Choroid plexus epithelial cell (primary cell): ENCODE measurements around the gene SVOPL.
A peak's percentile ranks its signal among the peaks of the same experiment; 100 is the strongest.

Experiments
- DNase-seq: peaks from one replicate; pipeline ENCODE4 v3.0.0-alpha.2; 2010; ENCODE audit warnings: low read depth
- H3K4me3 ChIP-seq: 2 replicates; pipeline ENCODE4 v1.5.1; 2011; ENCODE audit warnings: low read depth, mild to moderate bottlenecking, control low read depth, low read length, moderate library complexity
- CTCF ChIP-seq: conservative IDR thresholded peaks from 2 replicates; pipeline ENCODE4 v1.5.1; 2011; ENCODE audit warnings: low read depth, mild to moderate bottlenecking, control low read depth, inconsistent platforms, low read length, moderate library complexity

SVOPL gene

GRCh38 chr7:138726288-138726687, 25.1 kb upstream of the SVOPL start:
- peak; percentile 9 for TF ChIP-seq CTCF
- DNase-seq: no peak
- H3K4me3 ChIP-seq: no peak overlapping the region

- H3K4me3 ChIP-seq: no peak overlapping the region
- TF ChIP-seq CTCF: no peak
- no peak for DNase-seq
Observed at GRCh38 chr7:138720286-138720685, 19.1 kb upstream of the SVOPL start.

GRCh38 chr7:138716889-138717288, 15.7 kb upstream of the SVOPL start:
- no peak overlapping the region for H3K4me3 ChIP-seq
- no peak for DNase-seq
- TF ChIP-seq CTCF: no peak

- no peak overlapping the region for H3K4me3 ChIP-seq
- DNase-seq: no peak
- no peak for TF ChIP-seq CTCF
Observed at GRCh38 chr7:138713191-138713590, 12.0 kb upstream of the SVOPL start.

GRCh38 chr7:138712652-138713051, 11.5 kb upstream of the SVOPL start:
- H3K4me3 ChIP-seq: no peak overlapping the region
- TF ChIP-seq CTCF: no peak
- no peak for DNase-seq

- no peak for DNase-seq
- H3K4me3 ChIP-seq: no peak overlapping the region
- TF ChIP-seq CTCF: no peak
Observed at GRCh38 chr7:138710536-138711385, 9.6 kb upstream of the SVOPL start.

GRCh38 chr7:138705167-138705566, 4.0 kb upstream of the SVOPL start:
- DNase-seq: no peak
- H3K4me3 ChIP-seq: no peak overlapping the region
- TF ChIP-seq CTCF: no peak
